ENCODE measurements around the gene CDK19.
"Not testable (repeated sequence)": the region's sequence is repeated elsewhere in the genome, so short reads cannot be mapped to it uniquely, and the experiment has no call there.

The CDK19 gene

DNA sequence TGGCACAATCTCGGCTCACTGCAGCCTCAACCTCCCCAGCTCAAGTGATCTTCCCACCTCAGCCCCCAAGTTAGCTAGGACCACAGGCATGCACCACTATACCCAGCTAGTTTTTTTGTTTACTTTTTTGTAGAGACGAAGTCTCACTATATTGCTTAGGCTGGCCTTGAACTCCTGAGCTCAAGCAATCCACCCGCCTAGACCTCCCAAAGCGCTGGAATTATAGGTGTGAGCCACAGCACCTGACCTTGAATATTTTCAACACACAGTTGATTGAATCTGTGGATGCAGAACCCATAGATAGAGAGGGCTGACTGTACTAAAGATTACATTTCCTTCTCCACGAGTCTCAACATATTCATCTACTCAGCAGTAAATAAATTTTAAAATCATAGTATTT, 15.6 kb downstream of the CDK19 start:
- H3K27me3 Mint-ChIP-seq: no peaks in the 10 kb centered on the region
- no peak for ATAC-seq (ENCODE audit: low read depth)
- DNase-seq (ENCODE audit: low spot score in 2 of 2): no peak
- no peaks in the 10 kb centered on the region for H3K9me3 Mint-ChIP-seq
- H3K4me1 Mint-ChIP-seq: peaks cover 25% of the 10 kb centered on the region
- peaks cover 9% of the 10 kb centered on the region for H3K36me3 Mint-ChIP-seq
- H3K4me3 Mint-ChIP-seq: no peak overlapping the region
- no peak overlapping the region for H3K27ac Mint-ChIP-seq

GRCh38 chr6:110799189-110799588, 16.1 kb downstream of the CDK19 start:
- peaks cover 9% of the 10 kb centered on the region for H3K36me3 Mint-ChIP-seq
- peak; percentile 94 for ATAC-seq (ENCODE audit: low read depth)
- no peak for DNase-seq (ENCODE audit: low spot score in 2 of 2)
- H3K27ac Mint-ChIP-seq: no peak overlapping the region
- H3K4me3 Mint-ChIP-seq: peak overlapping the region; percentile 58
- peaks cover 25% of the 10 kb centered on the region for H3K4me1 Mint-ChIP-seq
- H3K9me3 Mint-ChIP-seq: no peaks in the 10 kb centered on the region
- no peaks in the 10 kb centered on the region for H3K27me3 Mint-ChIP-seq

DNA sequence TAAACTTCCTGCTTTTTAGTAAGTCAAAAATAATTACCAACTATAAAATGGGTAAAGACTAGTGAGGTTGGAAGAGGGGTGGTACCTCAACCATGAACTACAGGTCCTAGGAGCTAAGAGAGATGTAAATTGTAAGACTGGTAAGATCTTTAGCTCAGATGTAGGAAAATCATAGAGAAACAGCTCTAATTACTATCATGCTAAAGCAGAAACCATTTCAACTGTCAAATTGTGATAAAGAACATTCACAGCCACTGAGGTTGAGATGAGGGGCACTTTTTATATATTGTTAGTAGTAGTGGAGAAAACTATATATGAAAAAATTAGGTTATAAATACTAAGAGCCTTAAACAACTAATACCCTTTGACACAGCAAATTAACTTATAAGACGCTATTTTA, 20.0 kb downstream of the CDK19 start:
- no peak for DNase-seq (ENCODE audit: low spot score in 2 of 2)
- Mint-ChIP-seq H3K4me3 (no peak overlapping the region), H3K9me3 (no peaks in the 10 kb centered on the region), H3K4me1 (peaks cover 16% of the 10 kb centered on the region), H3K36me3 (peaks cover under 1% of the 10 kb centered on the region), H3K27ac (no peak overlapping the region), H3K27me3 (no peaks in the 10 kb centered on the region)
- no peak for ATAC-seq (ENCODE audit: low read depth)

- Mint-ChIP-seq H3K27ac (no peak overlapping the region), H3K4me1 (peaks cover 25% of the 10 kb centered on the region), H3K27me3 (no peaks in the 10 kb centered on the region), H3K9me3 (no peaks in the 10 kb centered on the region), H3K4me3 (no peak overlapping the region), H3K36me3 (peaks cover 12% of the 10 kb centered on the region)
- ATAC-seq (ENCODE audit: low read depth): no peak
- DNase-seq (ENCODE audit: low spot score in 2 of 2): no peak
These were observed 28.6 kb downstream of the CDK19 start for GRCh38 chr6:110786696-110787095.

GRCh38 chr6:110786271-110786670, 29.0 kb downstream of the CDK19 start:
- no peak overlapping the region for H3K4me3 Mint-ChIP-seq
- ATAC-seq (ENCODE audit: low read depth) (no peak), DNase-seq (ENCODE audit: low spot score in 2 of 2) (no peak)
- H3K27me3 Mint-ChIP-seq: no peaks in the 10 kb centered on the region
- H3K9me3 Mint-ChIP-seq: no peaks in the 10 kb centered on the region
- H3K27ac Mint-ChIP-seq: no peak overlapping the region
- H3K4me1 Mint-ChIP-seq: peaks cover 27% of the 10 kb centered on the region
- H3K36me3 Mint-ChIP-seq: peaks cover 12% of the 10 kb centered on the region

DNA sequence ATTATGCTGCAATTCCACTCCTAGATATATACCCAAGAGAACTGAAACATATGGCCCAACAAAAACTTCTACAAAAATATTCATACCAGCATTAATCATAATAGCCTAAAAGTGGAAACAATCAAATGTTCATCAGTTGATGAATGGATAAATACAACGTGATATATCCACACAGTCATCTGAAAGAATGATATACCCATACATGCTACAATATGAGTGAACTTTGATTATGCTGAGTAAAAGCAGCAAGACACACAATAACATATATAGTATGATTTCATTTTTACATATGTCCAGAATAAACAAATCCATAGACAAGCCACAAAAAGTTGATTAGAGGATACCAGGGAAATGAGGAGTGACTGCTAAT, 30.7 kb downstream of the CDK19 start:
- Mint-ChIP-seq H3K27ac (no peak overlapping the region), H3K27me3 (no peaks in the 10 kb centered on the region)

DNA sequence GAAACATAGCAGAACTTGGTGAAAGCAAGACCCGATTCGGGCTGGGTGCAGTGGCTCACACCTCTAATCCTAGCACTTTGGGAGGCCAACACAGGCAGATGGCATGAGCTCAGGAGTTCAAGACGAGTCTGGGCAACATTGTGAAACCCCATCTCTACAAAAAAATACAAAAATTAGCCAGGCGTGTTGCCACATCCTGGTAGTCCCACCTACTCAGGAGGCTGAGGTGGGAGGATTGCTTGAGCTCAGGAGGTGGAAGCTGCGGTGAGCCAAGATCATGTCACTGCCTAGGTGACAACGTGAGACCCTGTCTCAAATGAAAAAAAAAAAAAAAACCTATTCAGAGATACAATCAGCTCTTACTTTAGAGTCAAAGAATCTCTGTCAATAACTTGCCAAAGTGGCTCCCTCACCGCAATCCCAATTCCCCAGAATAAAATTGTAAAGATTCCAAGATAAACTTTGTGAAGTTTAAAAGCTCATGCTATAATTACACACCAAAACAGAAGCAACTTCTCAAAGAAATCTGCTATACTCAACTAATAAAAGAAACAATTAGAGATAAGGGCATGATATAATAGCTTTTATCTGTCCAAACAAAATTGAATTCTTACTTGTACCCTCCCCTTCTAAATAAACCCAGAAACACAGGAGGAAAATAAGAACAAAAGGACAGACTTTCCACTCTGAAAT, 33.6 kb downstream of the CDK19 start:
- Mint-ChIP-seq H3K27ac (no peak overlapping the region), H3K9me3 (no peaks in the 10 kb centered on the region), H3K4me3 (no peak overlapping the region), H3K27me3 (no peaks in the 10 kb centered on the region), H3K36me3 (peaks cover 17% of the 10 kb centered on the region), H3K4me1 (peaks cover 42% of the 10 kb centered on the region)
- ATAC-seq (ENCODE audit: low read depth) (no peak), DNase-seq (ENCODE audit: low spot score in 2 of 2) (no peak)

More for the DNA sequence above, 30.7 kb downstream of the CDK19 start:
- no peak for DNase-seq (ENCODE audit: low spot score in 2 of 2)
- ATAC-seq (ENCODE audit: low read depth): no peak
- no peaks in the 10 kb centered on the region for H3K9me3 Mint-ChIP-seq
- H3K4me1 Mint-ChIP-seq: peaks cover 31% of the 10 kb centered on the region
- peaks cover 12% of the 10 kb centered on the region for H3K36me3 Mint-ChIP-seq
- no peak overlapping the region for H3K4me3 Mint-ChIP-seq

GRCh38 chr6:110778333-110778732, 36.9 kb downstream of the CDK19 start:
- Mint-ChIP-seq H3K36me3 (peaks cover 13% of the 10 kb centered on the region), H3K4me3 (no peak overlapping the region), H3K27ac (no peak overlapping the region), H3K27me3 (no peaks in the 10 kb centered on the region), H3K9me3 (no peaks in the 10 kb centered on the region), H3K4me1 (peaks cover 30% of the 10 kb centered on the region)
- DNase-seq (ENCODE audit: low spot score in 2 of 2) (no peak), ATAC-seq (ENCODE audit: low read depth) (no peak)

GRCh38 chr6:110777636-110778035, 37.6 kb downstream of the CDK19 start:
- H3K4me1 Mint-ChIP-seq: peaks cover 25% of the 10 kb centered on the region
- H3K9me3 Mint-ChIP-seq: no peaks in the 10 kb centered on the region
- H3K27ac Mint-ChIP-seq: no peak overlapping the region
- no peaks in the 10 kb centered on the region for H3K27me3 Mint-ChIP-seq
- peaks cover 10% of the 10 kb centered on the region for H3K36me3 Mint-ChIP-seq
- DNase-seq (ENCODE audit: low spot score in 2 of 2): no peak
- no peak overlapping the region for H3K4me3 Mint-ChIP-seq
- ATAC-seq (ENCODE audit: low read depth): no peak

- no peak overlapping the region for H3K4me3 Mint-ChIP-seq
- H3K27me3 Mint-ChIP-seq: no peaks in the 10 kb centered on the region
- peaks cover 19% of the 10 kb centered on the region for H3K4me1 Mint-ChIP-seq
- H3K27ac Mint-ChIP-seq: no peak overlapping the region
- H3K9me3 Mint-ChIP-seq: peaks cover 3% of the 10 kb centered on the region
- DNase-seq (ENCODE audit: low spot score in 2 of 2): no peak
- ATAC-seq (ENCODE audit: low read depth): no peak
- H3K36me3 Mint-ChIP-seq: peaks cover 17% of the 10 kb centered on the region
These were observed 38.9 kb downstream of the CDK19 start for GRCh38 chr6:110776413-110776812.

- H3K27ac Mint-ChIP-seq: peak overlapping the region; percentile 69
- ATAC-seq (ENCODE audit: low read depth) (peak; percentile 78), DNase-seq (ENCODE audit: low spot score in 2 of 2) (no peak)
- peaks cover 4% of the 10 kb centered on the region for H3K9me3 Mint-ChIP-seq
- no peaks in the 10 kb centered on the region for H3K27me3 Mint-ChIP-seq
- H3K4me1 Mint-ChIP-seq: peaks cover 2% of the 10 kb centered on the region
- H3K36me3 Mint-ChIP-seq: peaks cover 21% of the 10 kb centered on the region
- H3K4me3 Mint-ChIP-seq: no peak overlapping the region
These were observed 45.3 kb downstream of the CDK19 start for GRCh38 chr6:110769923-110770322.

GRCh38 chr6:110768057-110768456, 47.2 kb downstream of the CDK19 start:
- Mint-ChIP-seq H3K36me3 (peaks cover 24% of the 10 kb centered on the region), H3K9me3 (peaks cover 4% of the 10 kb centered on the region), H3K4me1 (peaks cover 2% of the 10 kb centered on the region), H3K27me3 (no peaks in the 10 kb centered on the region), H3K27ac (no peak overlapping the region), H3K4me3 (no peak overlapping the region)
- ATAC-seq (ENCODE audit: low read depth) (no peak), DNase-seq (ENCODE audit: low spot score in 2 of 2) (no peak)

GRCh38 chr6:110761371-110761770, 53.9 kb downstream of the CDK19 start:
- no peaks in the 10 kb centered on the region for H3K27me3 Mint-ChIP-seq
- no peak overlapping the region for H3K27ac Mint-ChIP-seq

DNA sequence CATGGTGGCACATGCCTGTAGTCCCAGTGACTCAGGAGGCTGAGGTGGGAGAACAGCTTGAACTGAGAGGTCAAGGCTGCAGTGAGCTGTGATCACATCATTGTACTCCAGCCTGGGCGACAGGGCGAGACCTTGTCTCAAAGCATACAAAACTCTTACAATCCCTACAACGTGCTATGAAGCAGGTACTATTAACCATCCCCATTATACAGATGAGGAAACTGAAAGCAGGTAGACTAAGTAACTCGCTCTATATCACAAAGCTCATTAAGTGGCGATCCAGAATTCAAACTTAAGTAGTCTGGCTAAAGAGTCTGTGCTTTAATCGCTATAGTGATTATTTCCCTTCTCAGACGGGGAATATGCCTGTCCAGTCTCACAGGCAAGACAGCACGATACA, 54.7 kb downstream of the CDK19 start:
- no peak for ATAC-seq (ENCODE audit: low read depth)
- no peaks in the 10 kb centered on the region for H3K27me3 Mint-ChIP-seq
- H3K27ac Mint-ChIP-seq: no peak overlapping the region

More at GRCh38 chr6:110761371-110761770, 53.9 kb downstream of the CDK19 start:
- ATAC-seq (ENCODE audit: low read depth) (no peak), DNase-seq (ENCODE audit: low spot score in 2 of 2) (no peak)
- Mint-ChIP-seq H3K36me3 (peaks cover 24% of the 10 kb centered on the region), H3K9me3 (no peaks in the 10 kb centered on the region), H3K4me3 (no peak overlapping the region), H3K4me1 (peaks cover 9% of the 10 kb centered on the region)

GRCh38 chr6:110760098-110760497, 55.2 kb downstream of the CDK19 start:
- H3K4me1 Mint-ChIP-seq: not testable (repeated sequence)
- peaks cover 25% of the 10 kb centered on the region for H3K36me3 Mint-ChIP-seq

More for the DNA sequence above, 54.7 kb downstream of the CDK19 start:
- no peaks in the 10 kb centered on the region for H3K9me3 Mint-ChIP-seq
- H3K4me3 Mint-ChIP-seq: no peak overlapping the region
- peaks cover 22% of the 10 kb centered on the region for H3K36me3 Mint-ChIP-seq
- DNase-seq (ENCODE audit: low spot score in 2 of 2): no peak
- peaks cover 9% of the 10 kb centered on the region for H3K4me1 Mint-ChIP-seq

More at GRCh38 chr6:110760098-110760497, 55.2 kb downstream of the CDK19 start:
- ATAC-seq (ENCODE audit: low read depth); H3K27me3 Mint-ChIP-seq; H3K9me3 Mint-ChIP-seq; H3K4me3 Mint-ChIP-seq; H3K27ac Mint-ChIP-seq; DNase-seq (ENCODE audit: low spot score in 2 of 2): not testable (repeated sequence)

All from memory B cell (primary cell).